GM19240 (cell line): ENCODE results near the gene PTK6.

Experiments used
- DNase-seq: peaks from one replicate; pipeline ENCODE4 v3.0.0; 2011; ENCODE audit warnings: low spot score; ENCODE audit not compliant: insufficient read length

The PTK6 gene

GRCh38 chr20:63557481-63557891 lies 20.3 kb upstream of the PTK6 start:
- DNase-seq: no peak

- no peak for DNase-seq
Measured at GRCh38 chr20:63556873-63557478, 19.8 kb upstream of the PTK6 start.

GRCh38 chr20:63555661-63556381 lies 18.6 kb upstream of the PTK6 start:
- DNase-seq: no peak

- DNase-seq: no peak
Measured at GRCh38 chr20:63554361-63555278, 17.4 kb upstream of the PTK6 start.

GRCh38 chr20:63553933-63554290 lies 16.7 kb upstream of the PTK6 start, which contains the start of gene FNDC11:
Gene FNDC11, plus strand, starts transcription at chr20:63554159. Its CDS starts 1,505 bp downstream, at chr20:63555664.
- DNase-seq: no peak

- DNase-seq: peak; percentile 64
Measured at GRCh38 chr20:63553251-63553932, 16.2 kb upstream of the PTK6 start.

GRCh38 chr20:63552481-63553249 lies 15.5 kb upstream of the PTK6 start:
- no peak for DNase-seq

GRCh38 chr20:63551068-63551467 lies 13.9 kb upstream of the PTK6 start:
- DNase-seq: no peak

GRCh38 chr20:63549679-63550282 lies 12.6 kb upstream of the PTK6 start:
- no peak for DNase-seq

- DNase-seq: no peak
Measured at GRCh38 chr20:63549019-63549418, 11.8 kb upstream of the PTK6 start.

GRCh38 chr20:63548542-63548941 lies 11.4 kb upstream of the PTK6 start:
- DNase-seq: no peak

GRCh38 chr20:63547725-63548480 lies 10.7 kb upstream of the PTK6 start, which contains the start of gene SRMS:
Gene SRMS, minus strand, starts transcription at chr20:63547749. Its CDS starts 286 bp downstream, at chr20:63547463.
- no peak for DNase-seq

- no peak for DNase-seq
Measured at GRCh38 chr20:63546956-63547724, 10.0 kb upstream of the PTK6 start.

- no peak for DNase-seq
Measured at GRCh38 chr20:63546256-63546955, 9.2 kb upstream of the PTK6 start.

GRCh38 chr20:63545814-63546213 lies 8.6 kb upstream of the PTK6 start:
- DNase-seq: no peak

GRCh38 chr20:63544958-63545516 lies 7.9 kb upstream of the PTK6 start:
- DNase-seq: no peak

GRCh38 chr20:63544241-63544957 lies 7.2 kb upstream of the PTK6 start:
- DNase-seq: no peak
